Activated CD8-positive, alpha-beta memory T cell treated with anti-CD3 and anti-CD28 coated beads, Interleukin-2, amount 10 ng/mL, durations not matched to agents 7 days and 5 days (primary cell): Measurements from ENCODE around the gene EFHC1. TPM values are rescaled to one million over a fixed set of nuclear protein-coding genes. Genes with fewer than 3 reads are reported as not detected.

ENCODE experiments used
- total RNA-seq, 2 experiments: library from RNA; stranded (reverse); gene quantifications; one replicate each; pipeline ENCODE4 v1.2.3, GENCODE V29; 2021

Gene EFHC1
- total RNA-seq, 2 experiments from 2014 or later: 1.7 to 2.1 TPM

Other genes starting within 250 kb of the EFHC1 start
- not detected for gene IL17A, start 234.0 kb upstream of the EFHC1 start, total RNA-seq
- not detected for gene IL17F, start 175.8 kb upstream of the EFHC1 start, total RNA-seq
- gene MCM3, start 135.6 kb upstream of the EFHC1 start, total RNA-seq: 100 to 1,000 TPM; 248 to 262 TPM
- 10 to 100 TPM; 12.1 to 12.5 TPM for gene PAQR8, start 58.2 kb upstream of the EFHC1 start, total RNA-seq
- gene TRAM2, start 156.7 kb downstream of the EFHC1 start, total RNA-seq: 1 to 10 TPM; 1.7 to 2.8 TPM